ENCODE results near the gene SLC34A3. TPM values are rescaled to one million over a fixed set of nuclear protein-coding genes. Genes with fewer than 3 reads are reported as not detected.

Gene SLC34A3
- polyA plus RNA-seq, 12 donors, result 0.43 to 1.6 (median 1.0) TPM; not detected in 2

GRCh38 chr9:137275588-137276472 lies 45.1 kb downstream of the SLC34A3 start:
- DNase-seq, result no peak

- DNase-seq, result peak; percentile 87
Measured at GRCh38 chr9:137276473-137277328, 46.0 kb downstream of the SLC34A3 start.

GRCh38 chr9:137277329-137278041 lies 46.8 kb downstream of the SLC34A3 start, which contains the start of gene TOR4A:
Gene TOR4A, plus strand, starts transcription at chr9:137277726. Its CDS starts 964 bp downstream, at chr9:137278690.
- peak; percentile 58 for DNase-seq

GRCh38 chr9:137278061-137278701 lies 47.5 kb downstream of the SLC34A3 start:
- no peak for DNase-seq

GRCh38 chr9:137278721-137279711 lies 48.3 kb downstream of the SLC34A3 start:
- DNase-seq, result no peak

GRCh38 chr9:137279741-137280473 lies 49.2 kb downstream of the SLC34A3 start:
- no peak for DNase-seq

- DNase-seq, result no peak
Measured at GRCh38 chr9:137280474-137281344, 50.0 kb downstream of the SLC34A3 start.

- DNase-seq, result no peak
Measured at GRCh38 chr9:137281345-137282116, 50.8 kb downstream of the SLC34A3 start.

Other genes with a start within 250 kb of the SLC34A3 start
- under 1 TPM in 10 of 12 donors, not detected in 2; 0.19 to 0.74 (median 0.54) TPM for gene LCNL1, start 247.9 kb upstream of the SLC34A3 start, polyA plus RNA-seq (ENCODE audit: insufficient read length in 12 of 12)
- 10 to 100 TPM in 11 of 12 donors, not detected in 1; 15.5 to 51.6 (median 19.6) TPM for gene PAXX, start 238.5 kb upstream of the SLC34A3 start, polyA plus RNA-seq (ENCODE audit: insufficient read length in 12 of 12)
- gene CLIC3, start 234.3 kb upstream of the SLC34A3 start, polyA plus RNA-seq (ENCODE audit: insufficient read length in 12 of 12), result 10 to 100 TPM in 1 of 12 donors, 1 to 10 TPM in 2, under 1 TPM in 6, not detected in 3; 0.23 to 26.6 (median 0.49) TPM
- 10 to 100 TPM in 11 of 12 donors, not detected in 1; 10.1 to 28.9 (median 13.0) TPM for gene ABCA2, start 202.7 kb upstream of the SLC34A3 start, polyA plus RNA-seq (ENCODE audit: insufficient read length in 12 of 12)
- under 1 TPM in 3 of 12 donors, not detected in 9; 0.05 to 0.45 (median 0.08) TPM for gene FUT7, start 198.8 kb upstream of the SLC34A3 start, polyA plus RNA-seq (ENCODE audit: insufficient read length in 12 of 12)
- 10 to 100 TPM in 11 of 12 donors, not detected in 1; 26.6 to 48.0 (median 30.3) TPM for gene NPDC1, start 184.7 kb upstream of the SLC34A3 start, polyA plus RNA-seq (ENCODE audit: insufficient read length in 12 of 12)
- 10 to 100 TPM in 7 of 12 donors, 1 to 10 TPM in 4, not detected in 1; 8.6 to 21.8 (median 12.8) TPM for gene ENTPD2, start 176.8 kb upstream of the SLC34A3 start, polyA plus RNA-seq (ENCODE audit: insufficient read length in 12 of 12)
- gene SAPCD2, start 160.3 kb upstream of the SLC34A3 start, polyA plus RNA-seq (ENCODE audit: insufficient read length in 12 of 12), result 1 to 10 TPM in 11 of 12 donors, not detected in 1; 2.0 to 8.0 (median 3.3) TPM
- 1 to 10 TPM in 10 of 12 donors, not detected in 2; 1.4 to 3.8 (median 1.8) TPM for gene UAP1L1, start 153.4 kb upstream of the SLC34A3 start, polyA plus RNA-seq (ENCODE audit: insufficient read length in 12 of 12)
- 10 to 100 TPM in 11 of 12 donors, not detected in 1; 34.2 to 65.1 (median 37.7) TPM for gene MAN1B1, start 143.9 kb upstream of the SLC34A3 start, polyA plus RNA-seq (ENCODE audit: insufficient read length in 12 of 12)
- 10 to 100 TPM in 11 of 12 donors, not detected in 1; 16.7 to 86.0 (median 23.7) TPM for gene DPP7, start 116.2 kb upstream of the SLC34A3 start, polyA plus RNA-seq (ENCODE audit: insufficient read length in 12 of 12)
- gene GRIN1, start 91.7 kb upstream of the SLC34A3 start, polyA plus RNA-seq (ENCODE audit: insufficient read length in 12 of 12), result under 1 TPM in 4 of 12 donors, not detected in 8; 0.09 to 0.84 (median 0.14) TPM
- not detected for gene LRRC26, start 60.9 kb upstream of the SLC34A3 start, polyA plus RNA-seq (ENCODE audit: insufficient read length in 12 of 12)
- gene TMEM210, start 58.8 kb upstream of the SLC34A3 start, polyA plus RNA-seq (ENCODE audit: insufficient read length in 12 of 12), result not detected
- 10 to 100 TPM in 11 of 12 donors, not detected in 1; 21.1 to 36.5 (median 30.4) TPM for gene ANAPC2, start 42.3 kb upstream of the SLC34A3 start, polyA plus RNA-seq (ENCODE audit: insufficient read length in 12 of 12)
- gene SSNA1, start 42.2 kb upstream of the SLC34A3 start, polyA plus RNA-seq (ENCODE audit: insufficient read length in 12 of 12), result 10 to 100 TPM in 11 of 12 donors, not detected in 1; 36.2 to 86.3 (median 45.8) TPM
- 10 to 100 TPM in 2 of 12 donors, 1 to 10 TPM in 9, not detected in 1; 4.2 to 10.4 (median 7.9) TPM for gene TPRN, start 30.2 kb upstream of the SLC34A3 start, polyA plus RNA-seq (ENCODE audit: insufficient read length in 12 of 12)
- 10 to 100 TPM in 11 of 12 donors, not detected in 1; 20.7 to 39.2 (median 31.1) TPM for gene TMEM203, start 25.3 kb upstream of the SLC34A3 start, polyA plus RNA-seq (ENCODE audit: insufficient read length in 12 of 12)
- 10 to 100 TPM in 2 of 12 donors, 1 to 10 TPM in 9, not detected in 1; 4.9 to 13.3 (median 6.9) TPM for gene NDOR1, start 25.2 kb upstream of the SLC34A3 start, polyA plus RNA-seq (ENCODE audit: insufficient read length in 12 of 12)
- 1 to 10 TPM in 10 of 12 donors, not detected in 2; 1.7 to 7.1 (median 2.3) TPM for gene RNF208, start 8.7 kb upstream of the SLC34A3 start, polyA plus RNA-seq (ENCODE audit: insufficient read length in 12 of 12)
- 1 to 10 TPM in 9 of 12 donors, under 1 TPM in 1, not detected in 2; 0.91 to 3.2 (median 2.1) TPM for gene CYSRT1, start 5.7 kb upstream of the SLC34A3 start, polyA plus RNA-seq (ENCODE audit: insufficient read length in 12 of 12)
- 1 to 10 TPM in 7 of 12 donors, under 1 TPM in 3, not detected in 2; 0.66 to 2.9 (median 1.3) TPM for gene RNF224, start 3.4 kb upstream of the SLC34A3 start, polyA plus RNA-seq (ENCODE audit: insufficient read length in 12 of 12)
- 100 to 1,000 TPM in 11 of 12 donors, not detected in 1; 121 to 306 (median 157) TPM for gene TUBB4B, start 10.4 kb downstream of the SLC34A3 start, polyA plus RNA-seq (ENCODE audit: insufficient read length in 12 of 12)
- under 1 TPM in 6 of 12 donors, not detected in 6; 0.24 to 0.54 (median 0.30) TPM for gene STPG3, start 20.4 kb downstream of the SLC34A3 start, polyA plus RNA-seq (ENCODE audit: insufficient read length in 12 of 12)
- 10 to 100 TPM in 11 of 12 donors, not detected in 1; 31.1 to 52.0 (median 39.2) TPM for gene NELFB, start 24.4 kb downstream of the SLC34A3 start, polyA plus RNA-seq (ENCODE audit: insufficient read length in 12 of 12)
- gene TOR4A, start 46.8 kb downstream of the SLC34A3 start, polyA plus RNA-seq (ENCODE audit: insufficient read length in 12 of 12), result 10 to 100 TPM in 1 of 12 donors, 1 to 10 TPM in 10, not detected in 1; 3.5 to 14.8 (median 4.4) TPM
- gene NRARP, start 71.4 kb downstream of the SLC34A3 start, polyA plus RNA-seq (ENCODE audit: insufficient read length in 12 of 12), result 10 to 100 TPM in 2 of 12 donors, 1 to 10 TPM in 9, not detected in 1; 2.6 to 28.7 (median 4.3) TPM
- 10 to 100 TPM in 8 of 12 donors, 1 to 10 TPM in 3, not detected in 1; 6.7 to 21.6 (median 11.6) TPM for gene EXD3, start 192.3 kb downstream of the SLC34A3 start, polyA plus RNA-seq (ENCODE audit: insufficient read length in 12 of 12)
- 1 to 10 TPM in 10 of 12 donors, not detected in 2; 1.4 to 3.1 (median 2.4) TPM for gene NOXA1, start 192.5 kb downstream of the SLC34A3 start, polyA plus RNA-seq (ENCODE audit: insufficient read length in 12 of 12)
- gene ENTPD8, start 210.5 kb downstream of the SLC34A3 start, polyA plus RNA-seq (ENCODE audit: insufficient read length in 12 of 12), result 1 to 10 TPM in 1 of 12 donors, under 1 TPM in 10, not detected in 1; 0.11 to 6.2 (median 0.34) TPM
- gene NSMF, start 228.4 kb downstream of the SLC34A3 start, polyA plus RNA-seq (ENCODE audit: insufficient read length in 12 of 12), result 10 to 100 TPM in 11 of 12 donors, not detected in 1; 13.4 to 40.8 (median 17.9) TPM